GM21717 (cell line): ENCODE data around the gene C10orf62.
"Not testable (repeated sequence)": the region's sequence is repeated elsewhere in the genome, so short reads cannot be mapped to it uniquely, and the experiment has no call there.

Experiments
- ATAC-seq: cut with Tn5 transposase; IDR thresholded peaks from one replicate; pipeline ENCODE4 v1.9.1; 2021; ENCODE audit warnings: mild to moderate bottlenecking, moderate library complexity; ENCODE audit not compliant: unreplicated experiment

The C10orf62 gene

DNA sequence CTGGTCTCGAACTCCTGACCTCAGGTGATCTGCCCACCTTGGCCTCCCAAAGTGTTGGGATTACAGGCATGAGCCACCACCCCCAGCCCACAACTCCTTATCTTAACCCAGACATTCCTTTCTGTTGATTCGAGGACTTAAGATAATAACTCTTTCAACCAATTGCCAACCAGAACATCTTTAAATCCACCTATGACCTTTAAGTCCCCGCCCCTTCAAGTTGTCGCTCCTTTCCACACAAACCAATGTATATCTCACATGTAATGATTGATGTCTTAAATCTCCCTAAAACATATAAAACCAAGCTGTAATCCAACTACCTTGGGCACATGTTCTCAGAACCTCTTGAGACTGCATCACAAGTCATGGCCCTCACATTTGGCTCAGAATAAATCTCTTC, 24.7 kb upstream of the C10orf62 start:
- no peak for ATAC-seq

DNA sequence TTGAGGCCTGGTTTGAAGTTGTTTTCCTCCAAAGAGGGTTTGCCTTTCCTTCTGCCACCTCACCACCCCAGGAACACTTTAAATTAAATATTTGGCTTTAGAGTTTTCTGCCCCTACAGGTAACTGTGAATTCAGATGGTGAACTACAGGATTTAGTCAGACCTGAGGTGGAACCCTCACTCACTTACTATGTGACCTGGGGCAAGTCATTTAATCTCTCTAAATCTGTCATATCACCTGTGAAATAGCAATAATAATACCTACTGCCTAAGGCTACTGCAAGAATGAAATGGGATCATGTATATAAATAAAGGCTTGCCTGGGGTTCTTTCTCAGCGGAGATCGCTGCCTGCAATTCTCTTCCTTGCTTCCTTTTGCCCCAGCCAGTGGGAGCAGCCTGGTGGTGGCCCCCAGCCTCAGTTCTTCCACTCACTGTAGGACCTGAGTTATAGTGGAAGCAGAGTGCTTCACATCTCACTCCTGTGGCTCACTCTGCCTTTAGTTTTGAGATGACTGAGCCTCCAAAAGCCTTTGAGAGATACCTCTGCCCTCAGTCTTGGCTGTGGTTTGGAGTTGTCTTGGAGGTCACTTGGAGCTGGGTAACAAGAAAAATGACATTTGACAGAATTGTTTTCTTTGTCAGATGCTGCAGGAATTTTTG, 23.1 kb upstream of the C10orf62 start:
- no peak for ATAC-seq

DNA sequence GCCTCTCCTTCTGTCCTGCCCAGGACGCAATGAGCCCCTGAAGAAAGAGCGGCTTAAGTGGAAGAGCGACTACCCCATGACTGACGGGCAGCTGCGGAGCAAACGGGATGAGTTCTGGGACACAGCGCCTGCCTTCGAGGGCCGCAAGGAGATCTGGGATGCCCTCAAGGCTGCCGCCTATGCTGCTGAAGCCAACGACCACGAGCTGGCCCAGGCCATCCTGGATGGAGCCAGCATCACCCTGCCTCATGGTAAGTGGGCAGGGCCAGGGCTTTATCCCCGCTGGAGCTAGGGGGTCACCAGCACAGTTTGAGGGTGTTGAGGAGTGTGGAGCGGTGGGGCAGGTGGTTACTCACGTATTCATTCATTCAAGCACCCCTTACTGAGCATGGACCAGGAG, 21.6 kb upstream of the C10orf62 start:
- no peak for ATAC-seq

DNA sequence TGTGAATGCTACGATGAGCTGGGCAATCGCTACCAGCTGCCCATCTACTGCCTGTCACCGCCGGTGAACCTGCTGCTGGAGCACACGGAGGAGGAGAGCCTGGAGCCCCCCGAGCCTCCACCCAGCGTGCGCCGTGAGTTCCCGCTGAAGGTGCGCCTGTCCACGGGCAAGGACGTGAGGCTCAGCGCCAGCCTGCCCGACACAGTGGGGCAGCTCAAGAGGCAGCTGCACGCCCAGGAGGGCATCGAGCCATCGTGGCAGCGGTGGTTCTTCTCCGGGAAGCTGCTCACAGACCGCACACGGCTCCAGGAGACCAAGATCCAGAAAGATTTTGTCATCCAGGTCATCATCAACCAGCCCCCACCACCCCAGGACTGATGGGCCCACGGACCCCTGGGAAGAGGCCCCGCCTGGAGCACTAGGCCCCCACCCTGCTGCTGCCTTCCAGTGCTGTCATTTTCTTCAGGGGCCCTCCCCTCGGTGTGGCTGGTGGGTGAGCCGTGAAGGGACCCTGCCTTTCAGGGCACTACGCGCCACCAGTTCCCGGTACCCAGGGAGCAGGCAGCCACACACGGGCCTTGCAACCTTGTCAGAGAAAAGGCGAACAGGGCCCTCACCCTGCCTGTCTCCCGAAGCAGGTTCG, 19.3 kb upstream of the C10orf62 start:
- no peak for ATAC-seq

DNA sequence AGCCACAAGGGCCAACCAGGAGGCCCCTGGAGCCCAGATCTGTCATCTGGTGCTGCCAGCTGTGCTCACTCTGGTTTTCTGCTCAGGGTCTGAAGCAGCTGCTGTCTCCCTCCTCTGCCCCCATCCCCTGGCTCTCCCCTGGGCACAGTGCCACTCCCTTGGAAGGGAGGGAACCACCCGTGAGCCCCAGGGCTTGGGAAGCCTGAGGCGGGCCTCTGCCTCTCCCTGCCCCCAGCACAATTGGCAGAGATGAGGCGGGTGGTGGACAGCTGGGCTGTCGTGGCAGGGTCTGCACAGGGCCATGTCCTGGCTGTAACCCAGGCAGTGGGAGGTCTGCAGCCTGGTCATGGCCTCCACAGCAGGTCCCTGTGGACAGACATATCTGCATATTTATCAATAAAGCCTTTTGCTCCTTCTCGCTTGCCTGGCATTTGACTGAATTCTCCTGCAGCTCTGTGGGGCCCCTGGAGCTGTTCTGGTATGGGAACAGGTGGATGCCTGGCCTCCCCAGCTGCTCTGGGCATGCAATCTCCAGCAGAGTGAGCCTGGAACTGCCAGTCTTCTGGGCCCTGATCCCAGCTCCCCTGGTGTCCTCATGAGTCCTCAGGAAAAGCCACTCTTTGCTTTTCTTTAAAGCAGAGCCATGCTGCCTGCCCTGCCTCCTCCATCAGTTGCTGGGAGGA, 18.6 kb upstream of the C10orf62 start:
- no peak for ATAC-seq

DNA sequence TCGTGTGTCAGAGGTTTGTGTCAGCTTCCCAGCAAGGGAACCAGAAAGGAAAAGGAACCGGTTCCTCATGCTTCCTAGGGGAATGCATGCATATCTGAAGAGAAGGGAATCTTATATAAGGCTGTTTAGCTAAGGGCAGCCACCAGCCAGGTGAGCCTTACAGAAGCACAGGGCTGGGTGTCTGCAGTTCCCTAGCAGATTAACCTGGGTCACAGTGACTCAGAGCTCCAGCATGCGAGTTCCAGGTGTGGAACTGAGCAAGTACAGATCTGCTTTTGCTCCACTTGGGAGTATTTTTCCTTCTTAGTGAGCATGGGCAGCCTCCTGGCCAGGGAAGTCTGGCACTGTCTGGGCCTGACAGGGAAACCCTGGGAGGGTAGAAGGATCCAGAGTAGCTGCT, 17.9 kb upstream of the C10orf62 start:
- ATAC-seq = no peak

DNA sequence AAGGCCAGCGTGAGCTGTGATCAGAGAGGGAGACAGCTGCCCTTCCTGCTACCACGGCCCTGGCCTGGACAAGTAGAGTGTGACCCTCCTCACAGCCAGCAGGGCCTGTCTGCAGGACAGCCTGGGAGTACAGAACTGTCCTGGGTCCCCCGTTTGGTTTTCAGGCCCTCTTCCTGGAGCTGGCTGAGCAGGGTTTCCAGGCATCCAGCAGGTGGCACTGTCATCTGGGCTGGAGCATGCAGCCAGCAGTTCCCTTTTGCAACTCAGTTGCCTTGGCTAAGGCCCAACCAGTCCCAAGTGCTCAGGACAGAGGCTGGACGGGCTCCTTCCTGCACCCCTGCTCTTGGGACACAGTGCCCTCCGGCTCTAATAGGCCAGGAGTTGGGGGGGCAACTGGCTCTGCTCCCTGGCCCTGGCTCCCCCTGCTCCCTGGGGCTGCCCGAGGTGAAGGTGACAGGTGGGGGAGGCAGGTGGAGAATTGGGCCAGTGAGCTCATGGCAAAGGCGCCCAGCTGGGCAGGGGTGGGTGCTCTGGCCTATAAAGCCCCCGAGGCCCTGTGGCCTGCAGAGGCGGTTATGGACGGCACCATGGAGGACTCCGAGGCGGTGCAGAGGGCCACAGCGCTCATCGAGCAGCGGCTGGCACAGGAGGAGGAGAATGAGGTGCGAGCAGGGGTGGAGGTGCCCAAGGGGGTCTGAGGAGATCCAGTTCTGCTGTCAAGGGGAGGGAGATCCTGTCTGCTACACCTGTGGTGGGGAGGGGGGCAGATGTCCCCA, 17.1 kb upstream of the C10orf62 start, which contains the start of gene ANKRD2:
TSS of gene ANKRD2 (plus strand) at position 566 of the 776 bp plus-strand sequence. CDS start at position 576, 10 bp downstream.
- peak; percentile 63 for ATAC-seq

DNA sequence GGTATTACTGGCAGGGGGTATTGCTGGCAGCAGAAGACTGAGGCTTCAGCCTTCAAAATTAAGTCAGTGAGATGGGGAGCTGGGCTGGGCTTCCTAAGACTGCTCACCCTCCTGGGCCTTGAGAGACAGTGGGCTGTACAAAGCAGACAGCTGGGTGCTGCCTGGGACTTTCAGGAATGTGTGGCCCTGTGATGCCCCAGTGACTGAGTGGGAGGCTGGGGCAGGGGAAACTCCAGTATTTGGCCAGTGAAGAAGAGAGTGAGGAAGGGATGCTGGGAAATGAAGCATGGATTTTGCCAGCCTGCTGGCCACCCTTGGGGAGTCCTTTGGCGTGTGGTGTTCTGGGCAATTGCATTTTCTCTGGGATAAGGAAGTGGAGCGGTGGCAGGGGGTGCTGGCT, 16.5 kb upstream of the C10orf62 start:
- ATAC-seq = no peak

DNA sequence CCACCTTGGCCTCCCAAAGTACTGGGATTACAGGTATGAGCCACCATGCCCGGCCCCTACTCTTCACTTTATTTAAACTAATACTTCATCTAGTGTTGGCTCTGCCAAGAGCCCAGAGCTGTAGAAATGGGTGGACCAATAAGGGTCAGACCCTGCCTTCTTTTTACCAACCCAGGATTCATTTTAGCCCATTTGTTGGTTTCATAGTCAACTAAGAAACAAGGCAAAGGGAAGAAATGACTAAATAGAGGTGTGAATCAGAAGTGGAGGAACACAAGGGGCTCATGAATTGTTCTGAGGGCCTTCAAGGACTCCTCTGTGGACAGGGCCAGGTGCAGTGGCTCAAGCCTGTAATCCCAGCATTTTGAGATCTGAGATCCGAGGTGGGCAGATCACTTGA, 15.8 kb upstream of the C10orf62 start:
- no peak for ATAC-seq

DNA sequence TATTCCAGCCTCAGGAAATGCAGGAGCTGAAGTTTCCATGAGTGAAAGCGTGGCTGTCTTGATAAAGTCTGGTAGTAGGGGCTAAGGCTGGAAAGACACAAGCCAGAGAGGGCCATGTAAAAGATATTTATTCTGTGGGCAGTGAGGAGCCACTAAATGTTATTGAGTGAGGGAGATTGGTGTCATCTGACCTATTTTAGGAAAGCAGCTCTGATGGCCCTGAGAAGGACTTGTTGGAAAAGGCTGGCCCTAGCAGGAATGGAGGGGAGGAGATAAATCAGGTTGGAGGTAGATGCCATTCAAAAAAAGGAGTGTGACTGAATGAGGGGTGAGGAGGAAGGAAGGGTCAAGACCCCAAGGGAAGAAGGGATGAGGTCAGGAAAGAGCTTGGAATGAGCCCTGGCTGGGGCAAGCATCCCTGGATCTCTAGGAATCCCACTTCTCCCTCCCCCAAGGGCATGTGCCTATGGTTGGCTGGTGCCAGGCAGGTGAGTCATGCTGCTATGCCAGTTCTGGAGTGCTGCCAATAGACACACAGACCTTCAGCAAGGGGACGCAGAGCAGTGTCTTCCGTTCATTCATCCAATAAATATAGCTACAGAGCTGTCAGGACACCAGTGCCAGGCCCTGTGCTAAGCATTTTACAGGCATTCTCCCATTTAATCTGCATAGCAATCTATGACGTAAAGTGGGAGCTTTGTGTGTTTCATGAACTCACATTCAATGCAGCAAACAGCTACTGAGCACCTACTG, 15.0 kb upstream of the C10orf62 start:
- ATAC-seq = no peak

DNA sequence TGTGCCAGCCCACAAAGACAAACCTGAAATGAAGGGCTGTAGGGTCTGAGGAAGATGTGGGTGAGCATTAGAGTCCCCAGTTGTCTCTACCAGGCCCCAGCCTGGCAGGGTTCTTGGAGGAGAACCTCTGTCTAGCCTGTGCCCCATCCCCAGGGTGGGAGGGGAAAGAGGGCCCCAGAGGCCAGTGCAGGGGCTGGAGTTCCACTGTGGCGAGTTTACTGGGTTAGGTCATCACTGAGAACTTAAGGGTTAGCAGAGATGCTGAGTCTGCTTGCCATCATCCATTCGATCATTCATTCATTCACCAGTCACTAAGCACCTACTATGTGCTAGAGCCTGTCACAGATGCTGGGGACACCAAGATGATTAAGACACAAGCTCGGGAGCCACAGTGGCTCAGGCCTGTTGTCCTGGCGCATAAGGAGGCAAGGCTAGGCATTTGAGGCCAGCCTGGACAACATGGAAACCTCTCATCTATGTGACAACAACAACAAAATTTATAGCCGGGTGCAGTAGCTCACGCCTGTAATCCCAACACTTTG, 14.3 kb upstream of the C10orf62 start:
- no peak for ATAC-seq

DNA sequence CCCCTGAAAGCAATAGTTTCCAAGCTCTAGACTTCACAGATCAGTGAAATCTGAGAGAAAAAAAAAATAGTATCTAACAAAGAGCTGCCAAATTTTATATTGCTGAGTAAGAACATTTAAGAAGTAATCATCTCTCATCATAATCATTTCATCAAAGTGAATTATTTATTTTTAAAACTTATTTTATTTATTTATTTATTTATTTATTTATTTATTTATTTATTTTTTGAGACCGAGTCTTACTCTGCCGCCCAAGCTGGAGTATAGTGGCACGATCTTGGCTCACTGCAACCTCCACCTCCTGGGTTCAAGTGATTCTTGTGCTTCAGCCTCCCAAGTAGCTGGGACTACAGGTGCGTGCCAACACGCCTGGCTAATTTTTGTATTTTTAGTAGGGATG, 13.0 kb upstream of the C10orf62 start:
- not testable (repeated sequence) for ATAC-seq

DNA sequence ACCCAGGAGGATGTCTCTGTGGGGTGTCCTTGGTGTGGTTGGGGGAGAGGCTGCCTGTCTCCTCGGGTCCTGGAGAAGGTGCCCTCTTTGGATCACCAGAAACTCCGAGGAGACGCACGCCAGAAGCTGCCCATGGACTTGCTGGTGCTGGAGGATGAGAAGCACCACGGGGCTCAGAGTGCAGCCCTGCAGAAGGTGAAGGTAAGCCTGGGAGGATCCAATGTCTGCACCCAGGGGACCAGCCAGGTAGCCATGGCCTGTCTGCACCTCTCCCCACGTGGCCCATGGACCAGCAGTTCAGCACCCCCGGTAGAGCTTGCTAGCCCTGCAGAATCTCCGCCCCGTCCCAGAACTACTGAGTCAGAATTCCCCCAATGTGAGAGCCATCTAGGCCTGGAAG, 11.8 kb upstream of the C10orf62 start:
- ATAC-seq = no peak

DNA sequence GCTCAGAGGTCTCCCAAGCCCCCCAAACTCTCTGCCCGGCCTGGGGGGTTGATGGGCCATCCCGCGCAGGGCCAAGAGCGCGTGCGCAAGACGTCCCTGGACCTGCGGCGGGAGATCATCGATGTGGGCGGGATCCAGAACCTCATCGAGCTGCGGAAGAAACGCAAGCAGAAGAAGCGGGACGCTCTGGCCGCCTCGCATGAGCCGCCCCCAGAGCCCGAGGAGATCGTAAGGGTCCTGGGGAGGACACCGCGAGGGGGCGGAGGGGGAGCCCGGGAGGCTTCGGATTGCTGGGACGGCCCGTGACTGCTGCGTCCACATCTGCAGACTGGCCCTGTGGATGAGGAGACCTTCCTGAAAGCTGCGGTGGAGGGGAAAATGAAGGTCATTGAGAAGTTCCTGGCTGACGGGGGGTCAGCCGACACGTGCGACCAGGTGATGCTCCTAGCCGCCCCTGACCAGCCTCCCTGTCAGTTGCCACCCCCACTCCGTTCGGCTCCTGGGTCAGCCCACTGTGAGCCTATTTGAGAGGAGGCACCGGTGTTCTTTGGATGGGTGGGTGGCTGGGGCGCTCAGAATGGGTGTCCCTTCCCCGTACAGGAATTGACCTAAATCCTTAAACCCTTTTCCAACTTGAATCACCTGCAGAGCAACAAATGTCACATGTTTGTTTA, 11.2 kb upstream of the C10orf62 start:
- ATAC-seq = no peak

DNA sequence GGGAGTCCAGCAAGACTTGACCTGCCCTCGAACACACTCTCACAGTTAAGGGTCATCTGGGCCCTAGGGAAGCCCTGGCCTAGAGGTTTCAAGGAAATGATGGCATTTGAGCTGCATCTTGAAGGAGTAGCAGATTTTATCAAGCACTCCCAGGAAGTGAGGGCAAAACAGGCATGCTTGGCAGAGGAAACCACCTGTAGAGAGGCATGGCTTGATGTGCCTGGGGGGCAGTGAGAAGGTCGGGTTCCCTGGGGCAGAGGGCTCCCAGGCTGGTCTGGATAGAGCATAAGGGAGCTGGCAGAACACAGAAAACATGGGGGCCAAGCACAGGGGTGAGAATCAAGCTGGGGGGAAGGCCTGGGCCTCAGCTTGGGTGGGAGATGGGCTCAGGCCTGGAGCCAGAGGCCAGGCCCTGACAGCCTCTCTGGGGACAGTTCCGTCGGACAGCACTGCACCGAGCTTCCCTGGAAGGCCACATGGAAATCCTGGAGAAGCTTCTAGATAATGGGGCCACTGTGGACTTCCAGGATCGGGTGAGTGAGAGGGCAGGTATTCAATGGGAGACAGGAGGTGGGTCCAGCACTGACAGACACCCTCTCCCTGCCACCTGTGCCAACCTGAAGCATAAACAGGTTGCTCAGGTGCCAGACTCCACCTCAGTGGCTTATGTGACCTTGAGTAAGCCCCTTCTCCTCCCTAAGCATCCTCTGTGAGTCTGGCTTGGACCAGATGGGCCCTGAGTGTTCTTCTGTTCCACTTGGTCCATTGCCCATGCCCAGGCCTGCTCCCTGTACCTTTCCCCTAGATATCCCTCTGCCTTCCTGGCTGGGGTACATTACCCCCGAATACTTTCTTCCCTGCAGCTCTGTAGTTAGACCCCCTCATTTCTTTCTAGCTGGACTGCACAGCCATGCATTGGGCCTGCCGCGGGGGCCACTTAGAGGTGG, 8.8 kb upstream of the C10orf62 start:
- ATAC-seq = no peak

DNA sequence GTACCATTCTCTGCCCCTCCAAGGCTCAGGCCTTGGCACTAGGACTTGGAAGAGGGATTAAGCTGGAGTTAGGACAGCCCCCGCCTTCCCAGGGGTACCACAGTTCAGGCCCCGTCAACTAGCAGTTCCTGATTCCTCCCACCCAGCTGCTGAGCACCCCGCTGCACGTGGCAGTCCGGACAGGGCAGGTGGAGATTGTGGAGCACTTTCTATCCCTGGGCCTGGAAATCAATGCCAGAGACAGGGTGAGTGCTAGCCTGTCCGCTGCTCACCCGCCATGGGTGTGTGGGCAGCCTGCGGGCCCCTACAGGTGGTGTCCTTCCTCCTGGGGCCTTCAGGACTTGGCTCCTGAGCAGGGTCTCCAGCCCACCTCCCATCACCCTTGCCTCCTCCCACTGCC, 7.4 kb upstream of the C10orf62 start:
- no peak for ATAC-seq

DNA sequence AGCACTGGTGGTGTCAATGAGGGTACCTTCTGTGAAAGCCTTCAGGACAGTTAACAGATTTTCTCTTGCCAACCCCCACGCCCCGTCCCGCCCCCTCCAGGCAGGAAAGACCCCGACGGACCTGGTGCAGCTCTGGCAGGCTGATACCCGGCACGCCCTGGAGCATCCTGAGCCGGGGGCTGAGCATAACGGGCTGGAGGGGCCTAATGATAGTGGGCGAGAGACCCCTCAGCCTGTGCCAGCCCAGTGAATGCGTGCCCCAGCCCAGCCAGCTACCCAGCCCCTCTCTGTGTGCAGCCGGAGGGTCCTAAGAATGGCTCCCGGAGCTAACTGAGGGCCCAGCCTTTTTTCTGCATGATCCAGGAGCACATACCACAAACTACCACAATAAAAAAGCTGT, 6.0 kb upstream of the C10orf62 start:
- ATAC-seq = no peak

DNA sequence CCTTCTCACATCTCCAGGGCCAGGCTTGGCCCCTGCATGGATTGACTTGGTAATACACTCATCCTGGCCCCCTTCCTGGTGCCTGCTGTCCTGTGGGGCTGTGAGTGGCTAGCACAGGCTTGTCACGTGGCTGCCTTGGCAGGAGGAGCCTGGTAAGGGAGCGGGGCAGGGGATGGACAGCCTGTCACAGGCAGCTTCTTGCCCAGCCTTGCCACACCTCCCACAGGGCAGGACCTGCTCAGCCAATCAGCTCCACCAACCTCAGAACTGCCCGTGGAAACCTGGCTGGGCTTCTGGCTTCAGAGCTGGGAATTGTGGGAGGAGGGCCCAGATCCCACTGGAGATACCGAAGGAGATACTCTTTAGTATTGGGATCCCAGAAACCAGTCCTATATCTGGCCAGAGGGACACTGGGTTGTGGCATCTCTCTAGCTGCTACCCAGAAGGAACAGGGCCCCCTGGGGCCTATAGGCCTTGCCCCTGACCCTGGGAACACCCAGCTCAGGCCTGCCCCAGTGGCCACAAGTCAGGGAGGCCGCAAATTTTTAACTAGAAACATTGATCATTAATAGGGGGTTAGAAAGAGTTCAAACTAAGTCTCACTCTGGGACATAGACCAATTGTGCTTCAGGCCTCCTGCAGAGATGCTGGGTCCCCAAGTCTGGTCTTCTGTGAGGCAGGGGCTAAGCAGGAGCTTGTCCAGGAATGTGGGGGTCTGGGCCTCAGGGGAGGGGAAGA, 5.3 kb upstream of the C10orf62 start, which contains the start of gene HOGA1:
TSS of gene HOGA1 (plus strand) at position 330 of the 738 bp plus-strand sequence. CDS start at position 645, 315 bp downstream.
- ATAC-seq = no peak
